ENCODE data around the gene GFER. TPM values are rescaled to one million over a fixed set of nuclear protein-coding genes. Genes with fewer than 3 reads are reported as not detected.

GFER gene
- total and polyA plus RNA-seq, 2 donors (not counting 1 experiment from before 2014, with no cell fraction given) = 15.6 to 30.4 TPM

GRCh38 chr16:1968146-1968953 is 15.6 kb upstream of the GFER start:
- ATAC-seq (ENCODE audit: low read depth) = no peak
- no peak overlapping the region for H3K4me3 Mint-ChIP-seq
- H3K27ac Mint-ChIP-seq = no peak overlapping the region
- no peaks in the 10 kb centered on the region for H3K27me3 Mint-ChIP-seq
- CTCF ChIA-PET = interaction anchor here (1.1 kb wide), 1 partner anchor 172 kb away, joined by 4 read pairs; no protein-coding TSS in a partner anchor
- no peak for DNase-seq
- peaks cover 22% of the 10 kb centered on the region for H4K20me1 ChIP-seq (ENCODE audit: control insufficient read depth, insufficient read depth, low read length, poor library complexity, severe bottlenecking)
- H3K27ac ChIP-seq (ENCODE audit: low read length in 2 of 2) = no peak overlapping the region
- peaks cover 37% of the 10 kb centered on the region for H3K4me1 Mint-ChIP-seq
- no peaks in the 10 kb centered on the region for H3K9me3 Mint-ChIP-seq (ENCODE audit: insufficient read depth)
- H3K4me3 ChIP-seq (ENCODE audit: control extremely low read depth in 1 of 5, extremely low read depth in 1 of 5, insufficient read depth in 1 of 5, low read depth in 2 of 5, low read length in 4 of 5) = no peak overlapping the region
- H3K9ac ChIP-seq (ENCODE audit: low read length) = no peak overlapping the region
- no peak overlapping the region for H3K4me2 ChIP-seq (replicated peaks; ENCODE audit: low read depth, low read length, poor library complexity, severe bottlenecking)
- no peak overlapping the region for H2AFZ ChIP-seq (ENCODE audit: insufficient read depth, low read depth, low read length, poor library complexity, severe bottlenecking)
- TF ChIP-seq CTCF (IDR thresholded peaks at IDR 0.05) (no peak), EZH2 (IDR thresholded peaks at IDR 0.05; ENCODE audit: borderline replicate concordance, insufficient read depth, low read depth, low read length, poor library complexity, severe bottlenecking) (no peak)
- 97% methylated on average over 38 of the region's 41 CpGs for WGBS (ENCODE audit: insufficient coverage)
- intact Hi-C loops (cut with micrococcal nuclease) = no loop called here
- H3K36me3 ChIP-seq (replicated peaks in 1 of 2; ENCODE audit: control extremely low read depth in 1 of 2, control insufficient read depth in 1 of 2, extremely low read depth in 1 of 2, insufficient read depth in 2 of 2, low read length in 1 of 2) = peaks cover 0 to 4% of the 10 kb centered on the region in 2 experiments
- H3K4me1 ChIP-seq (ENCODE audit: control insufficient read depth in 2 of 2, insufficient read depth in 2 of 2, low read length in 2 of 2) = peaks cover 23 to 38% of the 10 kb centered on the region in 2 donors
- no peaks in the 10 kb centered on the region for H3K27me3 ChIP-seq (replicated peaks in 1 of 4; ENCODE audit: control extremely low read depth in 1 of 4, control insufficient read depth in 3 of 4, insufficient read depth in 4 of 4, low read length in 3 of 4)
- POLR2A ChIA-PET = interaction anchor here (1.3 kb wide), 1 partner anchor 23 kb away, joined by 4 read pairs; no protein-coding TSS in a partner anchor
- H3K79me2 ChIP-seq (ENCODE audit: control insufficient read depth, insufficient read depth, low read length) = peaks cover 39% of the 10 kb centered on the region
- H3K9me3 ChIP-seq (ENCODE audit: control extremely low read depth in 1 of 3, control insufficient read depth in 2 of 3, insufficient read depth in 1 of 3, low read length in 2 of 3) = no peaks in the 10 kb centered on the region
